ENCODE data around the gene PSMA6.
A peak's percentile ranks its signal among the peaks of the same experiment; 100 is the strongest.
"Not testable (repeated sequence)": the region's sequence is repeated elsewhere in the genome, so short reads cannot be mapped to it uniquely, and the experiment has no call there.

Gene PSMA6

GRCh38 chr14:35351897-35352273, 59.7 kb downstream of the PSMA6 start:
- TF ChIP-seq CTCF (conservative IDR thresholded peaks at IDR 0.05; ENCODE audit: low read depth, low read length) = no peak
- no peak for DNase-seq (ENCODE audit: low read depth)
- no peak overlapping the region for H3K4me3 ChIP-seq (ENCODE audit: low read depth, low read length)

- TF ChIP-seq CTCF (conservative IDR thresholded peaks at IDR 0.05; ENCODE audit: low read depth, low read length) = no peak
- H3K4me3 ChIP-seq (ENCODE audit: low read depth, low read length) = no peak overlapping the region
- DNase-seq (ENCODE audit: low read depth) = no peak
Measured at GRCh38 chr14:35352274-35353233, 60.4 kb downstream of the PSMA6 start.

GRCh38 chr14:35353409-35354172, 61.4 kb downstream of the PSMA6 start:
- DNase-seq (ENCODE audit: low read depth) = no peak
- TF ChIP-seq CTCF (conservative IDR thresholded peaks at IDR 0.05; ENCODE audit: low read depth, low read length) = no peak

GRCh38 chr14:35355235-35355634, 63.1 kb downstream of the PSMA6 start:
- DNase-seq (ENCODE audit: low read depth); H3K4me3 ChIP-seq (ENCODE audit: low read depth, low read length): not testable (repeated sequence)

More at GRCh38 chr14:35353409-35354172, 61.4 kb downstream of the PSMA6 start:
- no peak overlapping the region for H3K4me3 ChIP-seq (ENCODE audit: low read depth, low read length)

- no peak for TF ChIP-seq CTCF (conservative IDR thresholded peaks at IDR 0.05; ENCODE audit: low read depth, low read length)
- peak; percentile 78 for DNase-seq (ENCODE audit: low read depth)
- H3K4me3 ChIP-seq (ENCODE audit: low read depth, low read length) = no peak overlapping the region
Measured at GRCh38 chr14:35355981-35356841, 64.0 kb downstream of the PSMA6 start.

- H3K4me3 ChIP-seq (ENCODE audit: low read depth, low read length); DNase-seq (ENCODE audit: low read depth): not testable (repeated sequence)
Measured at GRCh38 chr14:35359655-35360054, 67.5 kb downstream of the PSMA6 start.

- no peak for TF ChIP-seq CTCF (conservative IDR thresholded peaks at IDR 0.05; ENCODE audit: low read depth, low read length)
- H3K4me3 ChIP-seq (ENCODE audit: low read depth, low read length) = no peak overlapping the region
- no peak for DNase-seq (ENCODE audit: low read depth)
Measured at GRCh38 chr14:35361141-35361480, 68.9 kb downstream of the PSMA6 start.

All from choroid plexus epithelial cell (primary cell).